H9 (cell line): ENCODE measurements around the gene SBK1. TPM values are rescaled to one million over a fixed set of nuclear protein-coding genes. Genes with fewer than 3 reads are reported as not detected.
"Not testable (repeated sequence)": the region's sequence is repeated elsewhere in the genome, so short reads cannot be mapped to it uniquely, and the experiment has no call there.

Source experiments
- DNase-seq: peaks from one replicate; pipeline ENCODE4 v3.0.0-alpha.2; 2017
- H2AFZ ChIP-seq: one replicate; pipeline ENCODE4 v1.6.1; 2013; ENCODE audit warnings: mild to moderate bottlenecking, low read length, control low read depth, moderate library complexity
- H2AK5ac ChIP-seq: 2 replicates; pipeline ENCODE4 v1.6.1; 2013; ENCODE audit warnings: low read length, control low read depth, mixed read lengths; ENCODE audit not compliant: insufficient read length
- H2BK120ac ChIP-seq: one replicate; pipeline ENCODE4 v1.6.1; 2013; ENCODE audit warnings: low read depth, mild to moderate bottlenecking, low read length, control low read depth, inconsistent platforms; ENCODE audit not compliant: poor library complexity, severe bottlenecking
- H2BK12ac ChIP-seq: 2 replicates; pipeline ENCODE4 v1.6.1; 2013; ENCODE audit warnings: low read length, control low read depth, mixed read lengths, low read depth; ENCODE audit not compliant: insufficient read length
- H2BK15ac ChIP-seq: 2 replicates; pipeline ENCODE4 v1.6.1; 2013; ENCODE audit warnings: low read depth, low read length, control low read depth
- H2BK20ac ChIP-seq: one replicate; pipeline ENCODE4 v1.6.1; 2013; ENCODE audit warnings: low read depth, mild to moderate bottlenecking, low read length, control low read depth, inconsistent platforms; ENCODE audit not compliant: poor library complexity, severe bottlenecking
- H2BK5ac ChIP-seq: 2 replicates; pipeline ENCODE4 v1.6.1; 2013; ENCODE audit warnings: low read length, control low read depth, mixed read lengths; ENCODE audit not compliant: insufficient read length
- H3K14ac ChIP-seq: 2 replicates; pipeline ENCODE4 v1.6.1; 2013; ENCODE audit warnings: low read length, control low read depth; ENCODE audit not compliant: insufficient read depth
- H3K18ac ChIP-seq: 2 replicates; pipeline ENCODE4 v1.6.1; 2013; ENCODE audit warnings: low read depth, mild to moderate bottlenecking, mixed read lengths, low read length, control low read depth; ENCODE audit not compliant: insufficient read length
- H3K23ac ChIP-seq: 2 replicates; pipeline ENCODE4 v1.6.1; 2013; ENCODE audit warnings: low read length, control low read depth, mixed read lengths, low read depth; ENCODE audit not compliant: insufficient read length
- H3K23me2 ChIP-seq: 2 replicates; pipeline ENCODE4 v1.6.1; 2013; ENCODE audit warnings: low read depth, mild to moderate bottlenecking, mixed read lengths, low read length, control low read depth; ENCODE audit not compliant: insufficient read length, poor library complexity, severe bottlenecking
- H3K27ac ChIP-seq: 2 replicates; pipeline ENCODE4 v1.5.1; 2013; ENCODE audit warnings: low read length, control low read depth, mixed read lengths, low read depth; ENCODE audit not compliant: insufficient read length
- H3K27me3 ChIP-seq: 2 replicates; pipeline ENCODE4 v1.6.1; 2013; ENCODE audit warnings: low read length, control low read depth, inconsistent platforms; ENCODE audit not compliant: insufficient read depth
- H3K4ac ChIP-seq: 2 replicates; pipeline ENCODE4 v1.6.1; 2013; ENCODE audit warnings: low read depth, mild to moderate bottlenecking, control low read depth, inconsistent platforms, low read length, moderate library complexity
- H3K4me1 ChIP-seq: 2 replicates; pipeline ENCODE4 v1.6.1; 2013; ENCODE audit warnings: low read length, control low read depth, inconsistent platforms; ENCODE audit not compliant: insufficient read depth
- H3K4me2 ChIP-seq: 2 replicates; pipeline ENCODE4 v1.6.1; 2013; ENCODE audit warnings: low read length, control low read depth, mixed read lengths; ENCODE audit not compliant: insufficient read length, insufficient read depth
- H3K56ac ChIP-seq: 2 replicates; pipeline ENCODE4 v1.6.1; 2013; ENCODE audit warnings: low read depth, mild to moderate bottlenecking, mixed read lengths, low read length, control low read depth; ENCODE audit not compliant: insufficient read length
- H3K79me1 ChIP-seq: 2 replicates; pipeline ENCODE4 v1.6.1; 2013; ENCODE audit warnings: low read depth, mild to moderate bottlenecking, moderate library complexity, low read length, control low read depth, inconsistent platforms; ENCODE audit not compliant: insufficient read depth, poor library complexity, severe bottlenecking
- H3K79me2 ChIP-seq: 2 replicates; pipeline ENCODE4 v1.6.1; 2013; ENCODE audit warnings: low read length, control low read depth, inconsistent platforms; ENCODE audit not compliant: insufficient read depth
- H3K9ac ChIP-seq: 2 replicates; pipeline ENCODE4 v1.6.1; 2013; ENCODE audit warnings: low read length, control low read depth, mixed read lengths; ENCODE audit not compliant: insufficient read length; ENCODE audit errors: extremely low read depth
- H3K9me3 ChIP-seq: one replicate; pipeline ENCODE4 v1.6.1; 2013; ENCODE audit warnings: low read depth, low read length, inconsistent platforms; ENCODE audit not compliant: control insufficient read depth
- H3T11ph ChIP-seq: one replicate; pipeline ENCODE4 v1.6.1; 2013; ENCODE audit warnings: mild to moderate bottlenecking, low read length, control low read depth, inconsistent platforms
- H4K20me1 ChIP-seq: one replicate; pipeline ENCODE4 v1.6.1; 2013; ENCODE audit not compliant: control insufficient read depth, insufficient read length, insufficient read depth
- H4K5ac ChIP-seq: 2 replicates; pipeline ENCODE4 v1.6.1; 2013; ENCODE audit warnings: low read depth, mild to moderate bottlenecking, mixed read lengths, low read length, control low read depth; ENCODE audit not compliant: insufficient read length
- H4K8ac ChIP-seq: replicated peaks from 2 replicates; pipeline ENCODE4 v1.6.1; 2013; ENCODE audit warnings: low read length, control low read depth, mixed read lengths, low read depth; ENCODE audit not compliant: insufficient read length
- H4K91ac ChIP-seq: 2 replicates; pipeline ENCODE4 v1.6.1; 2013; ENCODE audit warnings: low read depth, mild to moderate bottlenecking, moderate library complexity, mixed read lengths, low read length, control low read depth; ENCODE audit not compliant: insufficient read length
- H3K27ac Mint-ChIP-seq, 3 experiments: 2 replicates in 2 of 3; 3 replicates in 1 of 3; pipeline ENCODE4 v1.8.0; 2020 to 2021; ENCODE audit warnings: mixed read lengths in 3 of 3, mild to moderate bottlenecking in 1 of 3, moderate library complexity in 1 of 3
- H3K27me3 Mint-ChIP-seq: 2 replicates; pipeline ENCODE4 v1.8.0; 2021; ENCODE audit warnings: low read depth, mild to moderate bottlenecking, moderate library complexity, mixed read lengths
- H3K36me3 Mint-ChIP-seq, 3 experiments: 2 replicates in 2 of 3; 3 replicates in 1 of 3; pipeline ENCODE4 v1.8.0; 2020 to 2021; ENCODE audit warnings: low read depth in 3 of 3, mixed read lengths in 3 of 3; ENCODE audit not compliant: insufficient read depth in 1 of 3
- H3K4me1 Mint-ChIP-seq, 2 experiments: 2 replicates each; pipeline ENCODE4 v1.8.0; 2020; ENCODE audit warnings: mixed read lengths in 2 of 2
- H3K4me3 Mint-ChIP-seq, 2 experiments: 2 replicates in 1 of 2; 3 replicates in 1 of 2; pipeline ENCODE4 v1.8.0; 2020 to 2021; ENCODE audit warnings: mild to moderate bottlenecking in 2 of 2, mixed read lengths in 2 of 2, moderate library complexity in 1 of 2
- H3K9me3 Mint-ChIP-seq, 2 experiments: 2 replicates in 1 of 2; 3 replicates in 1 of 2; pipeline ENCODE4 v1.8.0; 2020; ENCODE audit warnings: mild to moderate bottlenecking in 2 of 2, mixed read lengths in 2 of 2, moderate library complexity in 1 of 2
- WGBS: extraction: QIAGEN DNeasy Blood & Tissue Kit; methylation state at CpG from one replicate; pipeline ENCODE4 v1.1.7; 2013; ENCODE audit warnings: missing lambda C conversion rate, low lambda C conversion rate, mixed read lengths; ENCODE audit not compliant: insufficient read length; ENCODE audit errors: extremely low coverage; 5-methylcytosine and 5-hydroxymethylcytosine counted together
- total RNA-seq: library from RNA; stranded (reverse); gene quantifications from 2 replicates; pipeline ENCODE4 v1.2.1, GENCODE V29; 2021

Gene SBK1
- total RNA-seq, 1 experiment from 2014 or later, result 65.5 TPM

GRCh38 chr16:28335678-28336077 is 43.4 kb downstream of the SBK1 start:
- H2AFZ ChIP-seq, H3K79me1 ChIP-seq, H3K27ac ChIP-seq, H3K4me1 Mint-ChIP-seq, H3K79me2 ChIP-seq, H3K23me2 ChIP-seq, H3T11ph ChIP-seq, H3K14ac ChIP-seq, H2BK120ac ChIP-seq, H3K27me3 Mint-ChIP-seq, H2BK20ac ChIP-seq, H2BK12ac ChIP-seq, H3K4me2 ChIP-seq, H3K9ac ChIP-seq, H3K36me3 Mint-ChIP-seq, H4K5ac ChIP-seq, H4K20me1 ChIP-seq, H2AK5ac ChIP-seq, H3K9me3 Mint-ChIP-seq, H3K4ac ChIP-seq, H3K27ac Mint-ChIP-seq, H4K91ac ChIP-seq, DNase-seq, H3K56ac ChIP-seq, H4K8ac ChIP-seq, H3K23ac ChIP-seq, H3K9me3 ChIP-seq, H3K27me3 ChIP-seq, H2BK5ac ChIP-seq, H2BK15ac ChIP-seq, H3K4me1 ChIP-seq, H3K4me3 Mint-ChIP-seq, H3K18ac ChIP-seq: not testable (repeated sequence)
- no CpG with 5 or more reads among the region's 8 CpGs for WGBS

GRCh38 chr16:28336940-28337710 is 44.8 kb downstream of the SBK1 start:
- H2AFZ ChIP-seq, H3K56ac ChIP-seq, H3T11ph ChIP-seq, H2AK5ac ChIP-seq, H2BK15ac ChIP-seq, H3K36me3 Mint-ChIP-seq, H3K23ac ChIP-seq, H3K9ac ChIP-seq, H3K27me3 Mint-ChIP-seq, H2BK120ac ChIP-seq, H3K27ac Mint-ChIP-seq, H3K27me3 ChIP-seq, H3K4me2 ChIP-seq, H4K91ac ChIP-seq, H2BK20ac ChIP-seq, H3K4ac ChIP-seq, H4K8ac ChIP-seq, H3K27ac ChIP-seq, H2BK12ac ChIP-seq, DNase-seq, H2BK5ac ChIP-seq, H3K4me3 Mint-ChIP-seq, H3K79me2 ChIP-seq, H3K4me1 ChIP-seq, H4K20me1 ChIP-seq, H3K79me1 ChIP-seq, H3K14ac ChIP-seq, H3K18ac ChIP-seq, H4K5ac ChIP-seq, H3K9me3 Mint-ChIP-seq, H3K23me2 ChIP-seq, H3K9me3 ChIP-seq, H3K4me1 Mint-ChIP-seq: not testable (repeated sequence)
- whole genome bisulfite sequencing, result no CpG with 5 or more reads among the region's 5 CpGs
